Measurements from ENCODE around the gene ATP8A2. TPM values are rescaled to one million over a fixed set of nuclear protein-coding genes. Genes with fewer than 3 reads are reported as not detected.

Gene ATP8A2
- 1.7 TPM for polyA plus RNA-seq (2013, experiment 1 of 4)
- 1.6 TPM for polyA plus RNA-seq (2013, experiment 2 of 4)
- polyA plus RNA-seq (2013, experiment 3 of 4), result 1.0 TPM
- 1.7 TPM for polyA plus RNA-seq (2013, experiment 4 of 4)

DNA sequence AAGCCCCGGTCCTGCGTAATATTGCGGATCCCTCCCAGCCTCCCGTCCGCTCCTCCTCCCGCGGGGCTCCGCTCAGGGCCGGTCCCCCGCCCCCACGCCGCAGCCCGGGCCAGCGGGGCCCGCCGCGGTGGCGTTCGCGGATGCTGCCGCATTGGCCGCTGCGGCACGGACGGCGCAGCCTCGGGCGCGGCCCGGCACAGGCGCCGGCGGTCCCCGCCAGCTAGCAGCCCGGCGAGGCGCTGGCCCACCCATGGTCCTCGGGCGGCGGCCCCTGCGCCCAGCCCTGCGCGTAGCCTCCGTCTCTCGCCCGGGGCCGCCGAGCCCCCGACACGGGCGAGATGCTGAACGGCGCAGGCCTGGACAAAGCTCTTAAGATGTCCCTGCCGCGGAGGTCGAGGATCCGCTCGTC, at the start of gene ATP8A2:
Gene ATP8A2, plus strand, starts transcription at position 100 of the 409 bp plus-strand sequence. Its CDS starts 239 bp downstream, at position 339.
- H3K36me3 ChIP-seq (ENCODE audit: control insufficient read depth, insufficient read depth, low read length), result no peaks in the 10 kb centered on the region
- H3K9me3 ChIP-seq (ENCODE audit: control insufficient read depth, low read length), result no peaks in the 10 kb centered on the region
- 0% methylated on average over 58 of the region's 58 CpGs for WGBS, 2 experiments
- peaks cover 66% of the 10 kb centered on the region for H3K27me3 ChIP-seq (ENCODE audit: control insufficient read depth, insufficient read depth, low read length, poor library complexity, severe bottlenecking)
- no peak within 1 kb of the TSS for H3K27ac ChIP-seq (ENCODE audit: insufficient read depth, low read depth, low read length, poor library complexity, severe bottlenecking)
- H3K4me3 ChIP-seq (ENCODE audit: insufficient read depth, low read depth, low read length), result peak within 1 kb of the TSS; percentile 44
- H3K4me1 ChIP-seq (ENCODE audit: control insufficient read depth, insufficient read depth, low read length), result no peaks in the 10 kb centered on the region

DNA sequence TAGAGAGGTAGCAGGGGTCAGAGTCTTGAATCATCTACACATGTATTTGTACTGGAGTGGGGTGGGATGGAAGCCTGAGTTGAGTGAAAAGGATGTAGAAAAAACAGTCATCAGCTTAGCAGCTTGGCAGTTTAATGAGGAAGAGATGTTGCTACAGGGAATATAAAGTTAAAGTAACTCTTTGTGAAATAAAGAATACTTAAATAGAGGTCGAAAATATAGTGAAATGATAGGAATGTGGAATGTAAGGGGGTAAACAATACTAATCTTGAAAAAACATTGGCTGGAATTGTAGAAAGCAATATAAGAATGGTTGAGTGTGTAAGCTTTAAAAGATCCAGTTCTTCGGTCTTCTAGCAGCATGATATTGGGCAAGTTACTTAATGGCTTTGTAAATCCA, 47.7 kb upstream of the ATP8A2 start:
- Histone ChIP-seq H3K27me3 (ENCODE audit: control insufficient read depth, insufficient read depth, low read length, poor library complexity, severe bottlenecking) (no peaks in the 10 kb centered on the region), H3K27ac (ENCODE audit: insufficient read depth, low read depth, low read length, poor library complexity, severe bottlenecking) (no peak overlapping the region), H3K36me3 (ENCODE audit: control insufficient read depth, insufficient read depth, low read length) (peaks cover 17% of the 10 kb centered on the region), H3K9me3 (ENCODE audit: control insufficient read depth, low read length) (no peaks in the 10 kb centered on the region), H3K4me1 (ENCODE audit: control insufficient read depth, insufficient read depth, low read length) (no peaks in the 10 kb centered on the region), H3K4me3 (ENCODE audit: insufficient read depth, low read depth, low read length) (no peak overlapping the region)
- 89 to 97% methylated on average over 1 to 2 of the region's 2 CpGs for WGBS, 2 experiments

DNA sequence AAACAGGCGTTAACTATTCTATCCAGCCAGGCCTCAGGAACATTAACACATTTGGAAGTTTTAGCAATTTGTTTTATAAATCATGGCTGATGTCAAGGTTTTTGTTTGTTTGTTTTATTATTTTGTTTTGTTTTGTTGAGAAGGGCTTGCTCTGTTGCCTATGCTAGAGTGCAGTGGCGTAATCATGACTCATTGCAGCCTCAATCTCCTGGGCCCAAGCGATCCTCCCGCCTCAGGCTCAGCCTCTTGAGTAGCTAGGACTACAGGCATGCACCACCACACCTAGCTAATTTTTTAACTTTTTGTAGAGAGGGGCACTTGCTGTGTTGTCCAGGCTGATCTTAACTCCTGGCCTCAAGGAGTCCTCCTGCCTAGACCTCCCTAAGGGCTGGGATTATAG, 42.1 kb upstream of the ATP8A2 start:
- H3K27me3 ChIP-seq (ENCODE audit: control insufficient read depth, insufficient read depth, low read length, poor library complexity, severe bottlenecking), result no peaks in the 10 kb centered on the region
- peaks cover 37% of the 10 kb centered on the region for H3K36me3 ChIP-seq (ENCODE audit: control insufficient read depth, insufficient read depth, low read length)
- no peaks in the 10 kb centered on the region for H3K9me3 ChIP-seq (ENCODE audit: control insufficient read depth, low read length)
- no peak overlapping the region for H3K4me3 ChIP-seq (ENCODE audit: insufficient read depth, low read depth, low read length)
- H3K27ac ChIP-seq (ENCODE audit: insufficient read depth, low read depth, low read length, poor library complexity, severe bottlenecking), result no peak overlapping the region
- no peaks in the 10 kb centered on the region for H3K4me1 ChIP-seq (ENCODE audit: control insufficient read depth, insufficient read depth, low read length)
- 92 to 96% methylated on average over 4 of the region's 4 CpGs for WGBS, 2 experiments

DNA sequence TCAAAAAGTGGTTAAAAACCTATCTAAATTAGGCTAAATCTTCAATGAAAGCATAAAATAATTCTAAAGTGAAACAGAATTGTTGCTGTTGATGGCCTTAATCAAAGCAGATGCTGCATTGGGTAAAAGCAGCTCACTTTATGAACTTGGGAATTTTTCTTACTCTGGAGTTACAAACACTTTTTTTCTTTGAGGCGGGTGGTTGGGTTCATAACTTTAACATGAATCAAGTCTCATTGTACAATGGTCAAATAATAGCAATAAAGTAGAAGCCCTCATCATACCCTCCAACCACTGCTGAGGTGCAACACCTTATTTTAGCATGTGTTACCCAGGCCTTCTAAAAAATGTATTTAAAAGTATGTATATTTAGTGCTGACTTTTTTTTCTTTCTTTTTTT, 41.2 kb upstream of the ATP8A2 start:
- peaks cover 32% of the 10 kb centered on the region for H3K36me3 ChIP-seq (ENCODE audit: control insufficient read depth, insufficient read depth, low read length)

DNA sequence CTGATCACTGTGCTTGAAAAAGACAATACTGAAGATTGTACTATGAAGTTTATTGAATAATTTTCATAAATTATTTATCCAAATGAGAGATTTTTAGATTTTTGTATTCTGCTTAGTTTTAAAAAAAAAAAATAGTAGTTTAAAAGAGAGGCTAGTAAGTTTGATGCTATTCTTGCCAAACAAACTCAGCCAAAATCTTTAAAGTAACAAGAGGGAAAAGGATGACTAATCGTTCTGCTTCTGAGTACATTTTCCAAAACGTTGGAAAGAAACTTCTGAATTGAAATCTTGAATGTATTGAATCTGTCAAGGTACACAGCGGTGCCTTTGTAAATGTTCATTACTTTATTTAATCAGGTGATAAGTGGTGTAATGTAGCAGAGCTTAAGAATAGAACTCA, 35.9 kb upstream of the ATP8A2 start:
- Histone ChIP-seq H3K27me3 (ENCODE audit: control insufficient read depth, insufficient read depth, low read length, poor library complexity, severe bottlenecking) (no peaks in the 10 kb centered on the region), H3K4me3 (ENCODE audit: insufficient read depth, low read depth, low read length) (no peak overlapping the region), H3K4me1 (ENCODE audit: control insufficient read depth, insufficient read depth, low read length) (no peaks in the 10 kb centered on the region), H3K9me3 (ENCODE audit: control insufficient read depth, low read length) (no peaks in the 10 kb centered on the region), H3K36me3 (ENCODE audit: control insufficient read depth, insufficient read depth, low read length) (peaks cover 11% of the 10 kb centered on the region), H3K27ac (ENCODE audit: insufficient read depth, low read depth, low read length, poor library complexity, severe bottlenecking) (no peak overlapping the region)
- 93 to 94% methylated on average over 3 of the region's 3 CpGs for WGBS, 2 experiments

More for the DNA sequence above, 41.2 kb upstream of the ATP8A2 start:
- Histone ChIP-seq H3K4me3 (ENCODE audit: insufficient read depth, low read depth, low read length) (no peak overlapping the region), H3K27ac (ENCODE audit: insufficient read depth, low read depth, low read length, poor library complexity, severe bottlenecking) (no peak overlapping the region), H3K4me1 (ENCODE audit: control insufficient read depth, insufficient read depth, low read length) (no peaks in the 10 kb centered on the region), H3K9me3 (ENCODE audit: control insufficient read depth, low read length) (no peaks in the 10 kb centered on the region), H3K27me3 (ENCODE audit: control insufficient read depth, insufficient read depth, low read length, poor library complexity, severe bottlenecking) (no peaks in the 10 kb centered on the region)
- 88% methylated on average over 1 of the region's 1 CpG; no CpG with 5 or more reads in 1 of the 2 experiments for WGBS, 2 experiments

DNA sequence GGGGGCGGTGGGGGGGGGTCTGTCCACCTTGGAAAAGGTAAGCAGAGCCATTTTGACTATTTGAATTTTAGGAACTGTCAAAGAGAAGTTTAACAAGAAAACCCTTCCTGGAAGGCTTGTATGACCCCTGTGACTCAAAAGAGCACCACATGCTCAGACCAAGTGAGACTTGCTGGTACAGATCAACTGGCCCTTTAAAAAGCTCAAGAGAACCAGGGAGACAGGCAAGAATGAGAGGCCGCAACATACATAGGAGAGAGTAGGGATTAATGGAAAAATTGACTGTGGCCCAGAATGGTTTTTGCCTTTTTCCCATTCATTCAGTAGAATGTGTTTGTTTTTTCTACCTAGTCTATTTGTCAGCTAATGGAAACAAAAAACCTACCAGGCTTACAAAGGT, 26.2 kb upstream of the ATP8A2 start:
- no peaks in the 10 kb centered on the region for H3K36me3 ChIP-seq (ENCODE audit: control insufficient read depth, insufficient read depth, low read length)
- H3K4me3 ChIP-seq (ENCODE audit: insufficient read depth, low read depth, low read length), result no peak overlapping the region
- H3K27me3 ChIP-seq (ENCODE audit: control insufficient read depth, insufficient read depth, low read length, poor library complexity, severe bottlenecking), result no peaks in the 10 kb centered on the region
- H3K9me3 ChIP-seq (ENCODE audit: control insufficient read depth, low read length), result no peaks in the 10 kb centered on the region
- 88% methylated on average over 2 of the region's 2 CpGs for WGBS, 2 experiments
- H3K4me1 ChIP-seq (ENCODE audit: control insufficient read depth, insufficient read depth, low read length), result no peaks in the 10 kb centered on the region
- no peak overlapping the region for H3K27ac ChIP-seq (ENCODE audit: insufficient read depth, low read depth, low read length, poor library complexity, severe bottlenecking)

DNA sequence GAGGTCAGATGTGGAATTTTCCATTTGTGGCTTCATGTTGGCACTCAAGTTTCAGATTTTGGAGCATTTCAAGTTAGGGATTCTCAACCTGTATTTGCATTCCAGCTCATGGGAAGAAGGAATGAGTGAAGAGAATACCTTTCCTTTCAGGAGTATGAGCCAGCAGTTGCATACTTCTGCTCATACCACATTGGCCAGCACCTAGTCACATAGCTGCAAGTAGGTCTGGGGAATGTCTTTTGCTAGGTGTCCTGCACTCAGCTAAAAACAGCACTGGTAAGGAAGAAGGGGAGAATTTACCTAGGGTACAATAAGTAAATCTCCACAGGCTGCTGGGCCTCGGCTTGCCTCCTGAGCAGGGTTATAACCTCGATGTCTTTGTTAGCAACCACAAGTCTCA, 24.6 kb upstream of the ATP8A2 start:
- Histone ChIP-seq H3K4me1 (ENCODE audit: control insufficient read depth, insufficient read depth, low read length) (no peaks in the 10 kb centered on the region), H3K9me3 (ENCODE audit: control insufficient read depth, low read length) (no peaks in the 10 kb centered on the region), H3K36me3 (ENCODE audit: control insufficient read depth, insufficient read depth, low read length) (no peaks in the 10 kb centered on the region), H3K27ac (ENCODE audit: insufficient read depth, low read depth, low read length, poor library complexity, severe bottlenecking) (no peak overlapping the region), H3K4me3 (ENCODE audit: insufficient read depth, low read depth, low read length) (no peak overlapping the region), H3K27me3 (ENCODE audit: control insufficient read depth, insufficient read depth, low read length, poor library complexity, severe bottlenecking) (no peaks in the 10 kb centered on the region)
- 89 to 93% methylated on average over 2 of the region's 2 CpGs for WGBS, 2 experiments

DNA sequence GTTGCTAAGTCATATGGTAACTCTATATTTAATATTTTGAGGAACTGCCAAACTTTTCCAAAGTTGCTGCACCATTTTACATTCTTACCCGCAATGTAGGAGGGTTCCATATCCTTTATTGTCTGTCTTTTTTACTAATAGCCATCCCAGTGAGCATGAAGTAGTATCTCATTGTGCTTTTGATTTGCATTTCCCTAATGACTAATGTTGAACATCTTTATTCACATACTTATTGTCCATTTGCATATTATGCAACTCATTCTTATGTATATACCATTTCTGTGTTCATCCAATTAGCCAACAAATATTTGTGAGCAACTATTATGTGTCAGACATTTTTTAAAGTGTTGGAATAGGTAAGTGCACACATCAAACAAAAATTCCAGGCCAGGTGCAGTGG, 20.4 kb upstream of the ATP8A2 start:
- Histone ChIP-seq H3K9me3 (ENCODE audit: control insufficient read depth, low read length) (no peaks in the 10 kb centered on the region), H3K36me3 (ENCODE audit: control insufficient read depth, insufficient read depth, low read length) (no peaks in the 10 kb centered on the region), H3K27ac (ENCODE audit: insufficient read depth, low read depth, low read length, poor library complexity, severe bottlenecking) (no peak overlapping the region), H3K4me3 (ENCODE audit: insufficient read depth, low read depth, low read length) (no peak overlapping the region), H3K4me1 (ENCODE audit: control insufficient read depth, insufficient read depth, low read length) (no peaks in the 10 kb centered on the region), H3K27me3 (ENCODE audit: control insufficient read depth, insufficient read depth, low read length, poor library complexity, severe bottlenecking) (no peaks in the 10 kb centered on the region)
- WGBS, 2 experiments, result 80 to 100% methylated on average over 1 of the region's 1 CpG

DNA sequence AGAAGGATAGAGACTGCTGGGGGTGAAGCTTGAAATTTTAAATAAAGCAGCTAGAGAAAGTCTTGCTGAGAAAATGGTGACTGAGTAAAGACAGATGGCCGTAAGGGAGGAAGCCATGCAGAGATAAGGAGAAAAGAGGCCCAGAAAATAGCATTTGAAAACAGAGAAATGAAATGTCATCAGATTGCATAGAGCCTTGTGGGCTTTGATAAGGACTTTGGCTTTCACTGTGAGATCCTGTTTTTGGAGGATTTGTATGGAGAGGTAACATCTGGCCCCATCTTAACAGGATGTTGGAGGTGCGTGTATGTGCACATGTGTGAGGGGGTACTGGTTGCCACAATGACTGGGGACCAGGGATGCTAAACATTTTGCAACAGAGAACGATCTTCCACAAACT, 19.5 kb upstream of the ATP8A2 start:
- 91 to 95% methylated on average over 3 of the region's 3 CpGs for WGBS, 2 experiments
- H3K27ac ChIP-seq (ENCODE audit: insufficient read depth, low read depth, low read length, poor library complexity, severe bottlenecking), result no peak overlapping the region
- no peak overlapping the region for H3K4me3 ChIP-seq (ENCODE audit: insufficient read depth, low read depth, low read length)
- H3K4me1 ChIP-seq (ENCODE audit: control insufficient read depth, insufficient read depth, low read length), result no peaks in the 10 kb centered on the region
- no peaks in the 10 kb centered on the region for H3K27me3 ChIP-seq (ENCODE audit: control insufficient read depth, insufficient read depth, low read length, poor library complexity, severe bottlenecking)
- H3K36me3 ChIP-seq (ENCODE audit: control insufficient read depth, insufficient read depth, low read length), result no peaks in the 10 kb centered on the region
- H3K9me3 ChIP-seq (ENCODE audit: control insufficient read depth, low read length), result no peaks in the 10 kb centered on the region

DNA sequence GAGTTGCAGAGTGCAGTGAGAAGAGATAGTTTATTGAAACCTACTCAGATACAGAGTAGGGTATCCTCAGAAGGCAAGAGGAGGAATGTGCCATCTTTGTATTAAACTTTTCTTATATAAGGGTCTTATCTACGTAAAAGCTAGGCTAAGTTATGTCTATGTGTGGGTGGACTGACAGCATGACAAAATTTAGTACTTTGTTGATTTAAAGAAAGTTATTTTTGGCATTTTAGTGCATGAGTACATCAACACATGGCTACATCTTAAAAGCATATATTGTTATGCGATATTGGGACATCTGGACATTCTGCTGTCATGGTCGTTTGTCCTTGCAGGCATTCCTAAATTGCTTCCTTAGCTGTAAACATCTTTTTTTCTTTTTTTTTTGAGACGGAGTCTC, 19.0 kb upstream of the ATP8A2 start:
- Histone ChIP-seq H3K27me3 (ENCODE audit: control insufficient read depth, insufficient read depth, low read length, poor library complexity, severe bottlenecking) (no peaks in the 10 kb centered on the region), H3K4me1 (ENCODE audit: control insufficient read depth, insufficient read depth, low read length) (no peaks in the 10 kb centered on the region), H3K9me3 (ENCODE audit: control insufficient read depth, low read length) (no peaks in the 10 kb centered on the region), H3K36me3 (ENCODE audit: control insufficient read depth, insufficient read depth, low read length) (no peaks in the 10 kb centered on the region), H3K4me3 (ENCODE audit: insufficient read depth, low read depth, low read length) (no peak overlapping the region), H3K27ac (ENCODE audit: insufficient read depth, low read depth, low read length, poor library complexity, severe bottlenecking) (no peak overlapping the region)
- WGBS, 2 experiments, result 84 to 93% methylated on average over 4 of the region's 4 CpGs

DNA sequence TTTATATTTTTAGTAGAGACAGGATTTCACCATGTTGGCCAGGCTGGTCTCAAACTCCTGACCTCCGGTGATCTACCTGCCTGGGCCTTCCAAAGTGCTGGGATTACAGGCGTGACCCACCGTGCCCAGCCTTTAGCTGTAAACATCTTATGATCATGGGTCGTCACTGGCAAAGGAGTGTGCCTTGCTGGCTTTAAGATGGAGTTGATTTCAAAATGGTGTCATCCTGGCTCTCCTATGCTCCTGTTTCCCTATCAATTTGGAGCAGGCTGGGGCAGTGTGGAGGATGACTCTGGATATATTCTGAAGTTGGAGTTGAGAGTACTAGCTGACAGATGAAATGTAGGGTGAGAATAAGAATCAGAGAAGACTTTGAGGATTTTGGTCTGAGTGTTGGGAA, 18.4 kb upstream of the ATP8A2 start:
- Histone ChIP-seq H3K27me3 (ENCODE audit: control insufficient read depth, insufficient read depth, low read length, poor library complexity, severe bottlenecking) (no peaks in the 10 kb centered on the region), H3K4me3 (ENCODE audit: insufficient read depth, low read depth, low read length) (no peak overlapping the region)
- WGBS, 2 experiments, result 87 to 91% methylated on average over 4 of the region's 4 CpGs

More for the DNA sequence above, 18.4 kb upstream of the ATP8A2 start:
- no peaks in the 10 kb centered on the region for H3K36me3 ChIP-seq (ENCODE audit: control insufficient read depth, insufficient read depth, low read length)
- no peaks in the 10 kb centered on the region for H3K9me3 ChIP-seq (ENCODE audit: control insufficient read depth, low read length)
- no peak overlapping the region for H3K27ac ChIP-seq (ENCODE audit: insufficient read depth, low read depth, low read length, poor library complexity, severe bottlenecking)
- no peaks in the 10 kb centered on the region for H3K4me1 ChIP-seq (ENCODE audit: control insufficient read depth, insufficient read depth, low read length)

Measured in ectodermal cell (in vitro differentiated cells).